H1 (cell line): Measurements from ENCODE around the gene PGM2L1. TPM values are rescaled to one million over a fixed set of nuclear protein-coding genes. Genes with fewer than 3 reads are reported as not detected.

Experiments
- CTCF ChIA-PET: fragments of 300-600 bp; sonication (Branson Sonifier 250); formaldehyde crosslinking; loops from one replicate; lab custom pipeline; 2021; ENCODE audit not compliant: partially characterized antibody; lab: Charles Lee
- POLR2A ChIA-PET: fragments of 300-600 bp; sonication (Branson Sonifier 250); formaldehyde crosslinking; loops from one replicate; lab custom pipeline; 2021; ENCODE audit warnings: inconsistent platforms; ENCODE audit not compliant: partially characterized antibody; lab: Charles Lee
- DNase-seq, 2 experiments: peaks; one replicate each; pipeline versions ENCODE4 v3.0.0 to v3.0.0-alpha.2; 2010 to 2022; ENCODE audit warnings: low spot score in 2 of 2, low read depth in 1 of 2, mixed read lengths in 1 of 2
- FAIRE-seq: peaks from 2 replicates; lab custom pipeline; 2011; peaks lifted over from hg19 to GRCh38; lab: Jason Lieb, UNC
- H2AFZ ChIP-seq: 2 replicates; pipeline ENCODE4 v1.8.1; 2012; ENCODE audit warnings: low read length, inconsistent platforms
- H2AK5ac ChIP-seq: 2 replicates; pipeline ENCODE4 v1.6.1; 2013; ENCODE audit warnings: low read depth, low read length
- H2BK120ac ChIP-seq: replicated peaks from 2 replicates; pipeline ENCODE3; 2013; ENCODE audit warnings: low read depth, low read length, inconsistent platforms
- H2BK12ac ChIP-seq: 2 replicates; pipeline ENCODE4 v1.6.1; 2013; ENCODE audit warnings: low read depth, low read length
- H2BK15ac ChIP-seq: 2 replicates; pipeline ENCODE4 v1.6.1; 2013; ENCODE audit warnings: low read length
- H2BK20ac ChIP-seq: 2 replicates; pipeline ENCODE4 v1.6.1; 2013; ENCODE audit warnings: low read length
- H2BK5ac ChIP-seq: 2 replicates; pipeline ENCODE4 v1.6.1; 2013; ENCODE audit warnings: low read depth, low read length
- H3K14ac ChIP-seq: 2 replicates; pipeline ENCODE4 v1.6.1; 2013; ENCODE audit warnings: inconsistent platforms; ENCODE audit not compliant: insufficient read length
- H3K18ac ChIP-seq: 2 replicates; pipeline ENCODE4 v1.6.1; 2013; ENCODE audit warnings: low read length; ENCODE audit errors: extremely low read depth
- H3K23ac ChIP-seq: 2 replicates; pipeline ENCODE4 v1.6.1; 2013; ENCODE audit warnings: inconsistent platforms; ENCODE audit not compliant: insufficient read length
- H3K23me2 ChIP-seq: 2 replicates; pipeline ENCODE4 v1.6.1; 2013; ENCODE audit warnings: low read depth, low read length
- H3K27ac ChIP-seq: 2 replicates; pipeline ENCODE4 v1.6.1; 2011; ENCODE audit warnings: low read depth, low read length, inconsistent platforms
- H3K27me3 ChIP-seq, 4 experiments: replicated peaks in 1 of 4; 1 replicate in 1 of 4; 2 replicates in 3 of 4; pipeline versions ENCODE4 v1.6.1 to v1.8.1; 2011 to 2013; ENCODE audit warnings: low read length in 3 of 4, mild to moderate bottlenecking in 3 of 4, inconsistent platforms in 2 of 4, mixed read lengths in 2 of 4, moderate library complexity in 1 of 4; ENCODE audit not compliant: control insufficient read depth in 3 of 4, insufficient read depth in 3 of 4; ENCODE audit errors: extremely low read depth in 1 of 4
- H3K36me3 ChIP-seq, 4 experiments: 2 replicates each; pipeline versions ENCODE4 v1.6.1 to v1.8.1; 2011 to 2013; ENCODE audit warnings: mild to moderate bottlenecking in 4 of 4, low read length in 3 of 4, moderate library complexity in 2 of 4, control low read depth in 1 of 4, inconsistent platforms in 1 of 4; ENCODE audit not compliant: insufficient read depth in 4 of 4, control insufficient read depth in 2 of 4
- H3K4ac ChIP-seq: replicated peaks from 2 replicates; pipeline ENCODE3; 2013; ENCODE audit warnings: low read length, low read depth, mixed read lengths, inconsistent platforms; ENCODE audit not compliant: insufficient read length
- H3K4me1 ChIP-seq, 4 experiments: replicated peaks in 1 of 4; 1 replicate in 1 of 4; 2 replicates in 3 of 4; pipeline versions ENCODE4 v1.6.1 to v1.8.1; 2011 to 2013; ENCODE audit warnings: low read length in 3 of 4, inconsistent platforms in 2 of 4, mixed read lengths in 1 of 4; ENCODE audit not compliant: insufficient read depth in 4 of 4, control insufficient read depth in 3 of 4
- H3K4me2 ChIP-seq, 2 experiments: 2 replicates each; pipeline versions ENCODE4 v1.6.1 to v1.8.1; 2011 to 2013; ENCODE audit warnings: low read depth in 2 of 2, low read length in 2 of 2, control low read depth in 1 of 2, inconsistent platforms in 1 of 2, mild to moderate bottlenecking in 1 of 2; ENCODE audit not compliant: insufficient read depth in 1 of 2
- H3K4me3 ChIP-seq, 4 experiments: fragments of 200-600, 300-600 bp in 1 of 4; sonication (generic), shearing (Covaris generic), sonication (Bioruptor Twin) in 1 of 4; 2 replicates each; pipeline versions ENCODE4 v1.5.1 to v1.8.1; 2011 to 2016; ENCODE audit warnings: low read length in 4 of 4, low read depth in 3 of 4, control low read depth in 2 of 4, inconsistent platforms in 2 of 4, mild to moderate bottlenecking in 2 of 4, mixed read lengths in 1 of 4, moderate library complexity in 1 of 4; ENCODE audit not compliant: insufficient read depth in 2 of 4; ENCODE audit errors: extremely low read depth in 1 of 4
- H3K56ac ChIP-seq: replicated peaks from 2 replicates; pipeline ENCODE3; 2013; ENCODE audit warnings: low read depth, mild to moderate bottlenecking, mixed read lengths, low read length, inconsistent platforms; ENCODE audit not compliant: insufficient read length
- H3K79me1 ChIP-seq: 2 replicates; pipeline ENCODE4 v1.6.1; 2013; ENCODE audit warnings: low read depth, low read length, control low read depth
- H3K79me2 ChIP-seq, 2 experiments: 2 replicates each; pipeline versions ENCODE4 v1.6.1 to v1.8.1; 2012 to 2013; ENCODE audit warnings: low read length in 2 of 2, mild to moderate bottlenecking in 2 of 2, inconsistent platforms in 1 of 2; ENCODE audit not compliant: insufficient read depth in 2 of 2, control insufficient read depth in 1 of 2
- H3K9ac ChIP-seq, 4 experiments: replicated peaks in 1 of 4; 1 replicate in 1 of 4; 2 replicates in 3 of 4; pipeline versions ENCODE4 v1.6.1 to v1.8.1; 2011 to 2013; ENCODE audit warnings: low read depth in 3 of 4, low read length in 3 of 4, control low read depth in 2 of 4, mild to moderate bottlenecking in 2 of 4, moderate library complexity in 2 of 4, inconsistent platforms in 1 of 4; ENCODE audit errors: extremely low read depth in 1 of 4
- H3K9me3 ChIP-seq, 2 experiments: 2 replicates each; pipeline versions ENCODE4 v1.6.1 to v1.8.1; 2012 to 2013; ENCODE audit warnings: mild to moderate bottlenecking in 2 of 2, moderate library complexity in 2 of 2, control low read depth in 1 of 2, inconsistent platforms in 1 of 2, low read depth in 1 of 2, low read length in 1 of 2, mixed read lengths in 1 of 2; ENCODE audit not compliant: insufficient read depth in 2 of 2
- H4K20me1 ChIP-seq, 2 experiments: replicated peaks in 1 of 2; 2 replicates each; pipeline versions ENCODE3 to v1.8.1; 2011 to 2013; ENCODE audit warnings: inconsistent platforms in 2 of 2, low read length in 2 of 2, mild to moderate bottlenecking in 1 of 2; ENCODE audit not compliant: insufficient read depth in 2 of 2, control insufficient read depth in 1 of 2
- H4K5ac ChIP-seq: 2 replicates; pipeline ENCODE4 v1.6.1; 2013; ENCODE audit warnings: low read length, low read depth, mixed read lengths, inconsistent platforms; ENCODE audit not compliant: insufficient read length
- H4K8ac ChIP-seq: 2 replicates; pipeline ENCODE4 v1.8.0; 2013; ENCODE audit warnings: mild to moderate bottlenecking, moderate library complexity, low read length, inconsistent platforms; ENCODE audit not compliant: insufficient read depth; ENCODE audit errors: extremely low read depth
- H4K91ac ChIP-seq: replicated peaks from 2 replicates; pipeline ENCODE3; 2013; ENCODE audit warnings: low read length, mixed read lengths, inconsistent platforms; ENCODE audit not compliant: insufficient read length
- ATF3 ChIP-seq: IDR thresholded peaks from 2 replicates; pipeline ENCODE4 v1.6.1; 2011; ENCODE audit warnings: low read depth, mild to moderate bottlenecking, low read length; ENCODE audit not compliant: insufficient read depth
- BACH1 ChIP-seq: IDR thresholded peaks from 2 replicates; pipeline ENCODE4 v1.6.1; 2012; ENCODE audit warnings: low read length, improper control_type of control experiment
- CBX5 ChIP-seq: fragments of 300-800, 300-1000 bp; sonication (generic); IDR thresholded peaks from 2 replicates; pipeline ENCODE4 v1.7.1; 2016; ENCODE audit warnings: antibody characterized with exemption, low read length, low read depth
- FOSL1 ChIP-seq: IDR thresholded peaks from 2 replicates; pipeline ENCODE4 v1.6.1; 2011; ENCODE audit warnings: mild to moderate bottlenecking, low read depth, low read length, moderate library complexity; ENCODE audit not compliant: insufficient read depth
- HDAC6 ChIP-seq: IDR thresholded peaks from one replicate; pipeline ENCODE4 v1.7.1; 2012; ENCODE audit warnings: low read depth, mild to moderate bottlenecking, inconsistent platforms, low read length, moderate library complexity
- MAFK ChIP-seq: IDR thresholded peaks from 2 replicates; pipeline ENCODE4 v1.6.1; 2012; ENCODE audit warnings: low read depth, mild to moderate bottlenecking, improper control_type of control experiment, low read length
- POU5F1 ChIP-seq: IDR thresholded peaks from 2 replicates; pipeline ENCODE4 v1.6.1; 2011; ENCODE audit warnings: low read depth, mild to moderate bottlenecking, low read length, moderate library complexity
- TAF7 ChIP-seq: optimal IDR thresholded peaks from 2 replicates; pipeline ENCODE3; 2011; ENCODE audit warnings: low read depth, mild to moderate bottlenecking, inconsistent platforms, low read length, moderate library complexity, borderline replicate concordance
- TEAD4 ChIP-seq: IDR thresholded peaks from 2 replicates; pipeline ENCODE4 v1.6.1; 2012; ENCODE audit warnings: low read depth, low read length, inconsistent platforms, mixed read lengths
- polyA plus RNA-seq, 7 experiments: library from polyadenylated mRNA; depleted of rRNA in 3 of 7; stranded (reverse) in 5 of 7; unstranded in 2 of 7; fragments of >200 nt in 5 of 7; fragments of 200-250 nt in 2 of 7; gene quantifications; 1 replicate in 5 of 7; 2 replicates in 1 of 7; 4 replicates in 1 of 7; pipeline versions ENCODE4 v1.2.1 to v1.2.3, GENCODE V29; 2011 to 2013; ENCODE audit warnings: missing spikeins in 2 of 7, mixed read lengths in 2 of 7
- total RNA-seq: library from RNA; stranded (reverse); fragmentation: NEBNext Ultra II Directional; extraction: Animal tissue kit (Norgen Biotek cat#: 25700); gene quantifications from 2 replicates; pipeline ENCODE4 v1.2.1, GENCODE V29; 2021
- TF ChIP-seq, protein P1 (sequence below): IDR thresholded peaks from 2 replicates; pipeline ENCODE4 v1.6.1; 2012; ENCODE audit warnings: inconsistent platforms
- TF ChIP-seq, protein P2 (sequence below): IDR thresholded peaks from 2 replicates; pipeline ENCODE4 v1.6.1; 2012; ENCODE audit warnings: low read length, inconsistent platforms

The PGM2L1 gene
- total and polyA plus RNA-seq, 2 of the 8 experiments (the other 6 are each of a cell fraction or from before 2014, with no cell fraction given), result 5.0 to 42.7 TPM

GRCh38 chr11:74330075-74330858, 68.0 kb downstream of the PGM2L1 start:
- no peak for DNase-seq
- H3K18ac ChIP-seq, result no peak overlapping the region
- no peak overlapping the region for H2BK15ac ChIP-seq
- H3K36me3 ChIP-seq, result no peaks in the 10 kb centered on the region; a peak in 1 of 8 replicates
- H3K79me1 ChIP-seq, result no peaks in the 10 kb centered on the region
- H3K9me3 ChIP-seq, result peaks cover 0 to 7% of the 10 kb centered on the region in 2 experiments; a peak in 1 of 4 replicates
- H3K27me3 ChIP-seq, result no peaks in the 10 kb centered on the region
- H4K91ac ChIP-seq, result no peak overlapping the region
- no peaks in the 10 kb centered on the region for H4K20me1 ChIP-seq
- no peak overlapping the region for H2AK5ac ChIP-seq
- ChIA-PET CTCF (interaction anchor here (0.5 to 1.4 kb wide), 2 partner anchors 75 to 157 kb away, joined by 3 to 4 read pairs; no protein-coding TSS in a partner anchor), POLR2A (no interaction called here)
- H3K4me2 ChIP-seq, result no peak overlapping the region
- no peaks in the 10 kb centered on the region for H3K23me2 ChIP-seq
- H2BK20ac ChIP-seq, result no peak overlapping the region
- no peak overlapping the region for H3K56ac ChIP-seq
- H4K5ac ChIP-seq, result no peak overlapping the region
- no peak overlapping the region for H3K9ac ChIP-seq
- H3K23ac ChIP-seq, result no peak overlapping the region
- no peak overlapping the region for H3K27ac ChIP-seq
- no peak overlapping the region for H2BK12ac ChIP-seq
- H3K4me3 ChIP-seq, result no peak overlapping the region
- H2AFZ ChIP-seq, result no peak overlapping the region
- no peaks in the 10 kb centered on the region for H3K4me1 ChIP-seq
- H2BK5ac ChIP-seq, result no peak overlapping the region
- H2BK120ac ChIP-seq, result no peak overlapping the region
- H3K14ac ChIP-seq, result no peak overlapping the region
- H3K4ac ChIP-seq, result no peak overlapping the region
- no peaks in the 10 kb centered on the region for H3K79me2 ChIP-seq
- FAIRE-seq, result no peak
- no peak overlapping the region for H4K8ac ChIP-seq
- no peak for TF ChIP-seq HDAC6
- TF ChIP-seq, protein P1, sequence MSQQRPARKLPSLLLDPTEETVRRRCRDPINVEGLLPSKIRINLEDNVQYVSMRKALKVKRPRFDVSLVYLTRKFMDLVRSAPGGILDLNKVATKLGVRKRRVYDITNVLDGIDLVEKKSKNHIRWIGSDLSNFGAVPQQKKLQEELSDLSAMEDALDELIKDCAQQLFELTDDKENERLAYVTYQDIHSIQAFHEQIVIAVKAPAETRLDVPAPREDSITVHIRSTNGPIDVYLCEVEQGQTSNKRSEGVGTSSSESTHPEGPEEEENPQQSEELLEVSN, result no peak
- no peak for TF ChIP-seq TAF7
- no peak for TF ChIP-seq POU5F1
- TF ChIP-seq BACH1, result no peak
- TF ChIP-seq CBX5, result no peak
- no peak for TF ChIP-seq MAFK
- no peak for TF ChIP-seq TEAD4
- TF ChIP-seq, protein P2, sequence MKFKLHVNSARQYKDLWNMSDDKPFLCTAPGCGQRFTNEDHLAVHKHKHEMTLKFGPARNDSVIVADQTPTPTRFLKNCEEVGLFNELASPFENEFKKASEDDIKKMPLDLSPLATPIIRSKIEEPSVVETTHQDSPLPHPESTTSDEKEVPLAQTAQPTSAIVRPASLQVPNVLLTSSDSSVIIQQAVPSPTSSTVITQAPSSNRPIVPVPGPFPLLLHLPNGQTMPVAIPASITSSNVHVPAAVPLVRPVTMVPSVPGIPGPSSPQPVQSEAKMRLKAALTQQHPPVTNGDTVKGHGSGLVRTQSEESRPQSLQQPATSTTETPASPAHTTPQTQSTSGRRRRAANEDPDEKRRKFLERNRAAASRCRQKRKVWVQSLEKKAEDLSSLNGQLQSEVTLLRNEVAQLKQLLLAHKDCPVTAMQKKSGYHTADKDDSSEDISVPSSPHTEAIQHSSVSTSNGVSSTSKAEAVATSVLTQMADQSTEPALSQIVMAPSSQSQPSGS, result no peak
- TF ChIP-seq ATF3, result no peak
- no peak for TF ChIP-seq FOSL1
